Activated gamma-delta T cell treated with Interleukin-2 at 50 U/mL for 16 hours (primary cell): ENCODE results near the gene DEPDC5.
"Not testable (repeated sequence)": the region's sequence is repeated elsewhere in the genome, so short reads cannot be mapped to it uniquely, and the experiment has no call there.

Experiments used
- DNase-seq: peaks from one replicate; pipeline ENCODE4 v3.0.0-alpha.2; 2020

DEPDC5 gene

GRCh38 chr22:31749636-31750364 is 4.0 kb upstream of the DEPDC5 start, which contains the start of gene PRR14L:
Gene PRR14L, minus strand, starts transcription at chr22:31750132. Its CDS starts 11,272 bp downstream, at chr22:31738860.
- peak; percentile 99 for DNase-seq

- DNase-seq: no peak
Measured at GRCh38 chr22:31750365-31751284, 3.2 kb upstream of the DEPDC5 start.

GRCh38 chr22:31752096-31752847 is 1.5 kb upstream of the DEPDC5 start:
- no peak for DNase-seq

GRCh38 chr22:31753005-31753633 is 700 bp upstream of the DEPDC5 start:
- DNase-seq: no peak

- no peak for DNase-seq
Measured at GRCh38 chr22:31754813-31755212, 994 bp downstream of the DEPDC5 start.

GRCh38 chr22:31757265-31757664 is 3.4 kb downstream of the DEPDC5 start:
- no peak for DNase-seq

GRCh38 chr22:31758860-31759259 is 5.0 kb downstream of the DEPDC5 start:
- DNase-seq: not testable (repeated sequence)

- no peak for DNase-seq
Measured at GRCh38 chr22:31764785-31765184, 11.0 kb downstream of the DEPDC5 start.

GRCh38 chr22:31768422-31769059 is 14.7 kb downstream of the DEPDC5 start:
- no peak for DNase-seq

GRCh38 chr22:31773416-31773815 is 19.6 kb downstream of the DEPDC5 start:
- DNase-seq: no peak

- DNase-seq: no peak
Measured at GRCh38 chr22:31776231-31776630, 22.4 kb downstream of the DEPDC5 start.

GRCh38 chr22:31789803-31790202 is 36.0 kb downstream of the DEPDC5 start:
- DNase-seq: no peak

- DNase-seq: no peak
Measured at GRCh38 chr22:31790240-31790639, 36.4 kb downstream of the DEPDC5 start.

GRCh38 chr22:31799358-31799757 is 45.5 kb downstream of the DEPDC5 start:
- not testable (repeated sequence) for DNase-seq

GRCh38 chr22:31800065-31800464 is 46.2 kb downstream of the DEPDC5 start:
- no peak for DNase-seq

GRCh38 chr22:31800861-31801260 is 47.0 kb downstream of the DEPDC5 start:
- not testable (repeated sequence) for DNase-seq

- DNase-seq: no peak
Measured at GRCh38 chr22:31802575-31802974, 48.8 kb downstream of the DEPDC5 start.

GRCh38 chr22:31806751-31807150 is 52.9 kb downstream of the DEPDC5 start:
- DNase-seq: no peak

GRCh38 chr22:31812977-31813605 is 59.3 kb downstream of the DEPDC5 start:
- no peak for DNase-seq

- not testable (repeated sequence) for DNase-seq
Measured at GRCh38 chr22:31813898-31814297, 60.1 kb downstream of the DEPDC5 start.

- DNase-seq: no peak
Measured at GRCh38 chr22:31814942-31815341, 61.1 kb downstream of the DEPDC5 start.
